Gastrocnemius medialis (tissue), 4 donors: ENCODE measurements around the gene RBFOX1.

ENCODE experiments used
- POLR2A ChIP-seq, 2 donors: fragments of 450-650 bp; IDR thresholded peaks; one replicate each; pipeline ENCODE4 v1.6.1; 2017; ENCODE audit warnings: antibody characterized with exemption in 2 of 2, mild to moderate bottlenecking in 2 of 2, moderate library complexity in 2 of 2
- TF ChIP-seq, protein P1 (sequence below), 5 experiments: fragments of 450-650 bp in 3 of 5; fragments of 200-600 bp in 2 of 5; sonication (generic) in 2 of 5; IDR thresholded peaks in 4 of 5; conservative IDR thresholded peaks in 1 of 5; 1 replicate in 4 of 5; 2 replicates in 1 of 5; pipeline ENCODE4 v1.5.1; 2016 to 2019; ENCODE audit warnings: antibody characterized with exemption in 5 of 5, mild to moderate bottlenecking in 3 of 5, moderate library complexity in 3 of 5

DNA sequence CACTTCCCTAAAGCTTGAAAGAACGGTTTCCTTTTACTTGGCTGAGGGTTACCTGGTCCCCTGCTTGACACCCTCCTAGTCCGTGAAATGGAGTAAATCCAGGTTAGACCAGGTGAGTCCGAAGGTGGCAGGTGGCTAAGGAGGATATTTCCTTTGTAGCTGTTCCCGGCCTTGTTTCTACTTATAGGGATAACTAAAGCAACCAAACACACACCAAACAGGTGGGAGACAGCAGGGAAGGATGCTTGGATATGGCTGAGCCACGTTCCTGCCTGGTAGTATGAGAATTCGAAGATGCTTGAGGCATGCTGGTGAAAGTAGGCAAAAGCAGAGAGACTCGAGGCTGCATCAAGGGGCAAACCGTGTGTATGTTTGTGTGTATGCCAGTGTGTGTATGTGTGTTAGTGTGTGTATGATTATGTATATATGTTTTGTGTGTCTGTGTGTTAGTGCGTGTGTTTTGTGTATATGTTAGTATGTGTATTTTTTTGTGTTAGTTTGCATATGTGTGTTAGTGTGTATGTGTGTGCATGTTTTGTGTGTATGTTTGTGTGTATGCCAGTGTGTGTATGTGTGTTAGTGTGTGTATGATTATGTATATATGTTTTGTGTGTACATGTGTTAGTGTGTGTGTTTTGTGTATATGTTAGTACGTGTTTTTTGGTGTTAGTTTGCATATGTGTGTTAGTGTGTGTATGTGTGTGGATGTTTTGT is 28.9 kb downstream of the RBFOX1 start:
- no peak for TF ChIP-seq POLR2A (IDR thresholded peaks at IDR 0.05)
- TF ChIP-seq, protein P1, sequence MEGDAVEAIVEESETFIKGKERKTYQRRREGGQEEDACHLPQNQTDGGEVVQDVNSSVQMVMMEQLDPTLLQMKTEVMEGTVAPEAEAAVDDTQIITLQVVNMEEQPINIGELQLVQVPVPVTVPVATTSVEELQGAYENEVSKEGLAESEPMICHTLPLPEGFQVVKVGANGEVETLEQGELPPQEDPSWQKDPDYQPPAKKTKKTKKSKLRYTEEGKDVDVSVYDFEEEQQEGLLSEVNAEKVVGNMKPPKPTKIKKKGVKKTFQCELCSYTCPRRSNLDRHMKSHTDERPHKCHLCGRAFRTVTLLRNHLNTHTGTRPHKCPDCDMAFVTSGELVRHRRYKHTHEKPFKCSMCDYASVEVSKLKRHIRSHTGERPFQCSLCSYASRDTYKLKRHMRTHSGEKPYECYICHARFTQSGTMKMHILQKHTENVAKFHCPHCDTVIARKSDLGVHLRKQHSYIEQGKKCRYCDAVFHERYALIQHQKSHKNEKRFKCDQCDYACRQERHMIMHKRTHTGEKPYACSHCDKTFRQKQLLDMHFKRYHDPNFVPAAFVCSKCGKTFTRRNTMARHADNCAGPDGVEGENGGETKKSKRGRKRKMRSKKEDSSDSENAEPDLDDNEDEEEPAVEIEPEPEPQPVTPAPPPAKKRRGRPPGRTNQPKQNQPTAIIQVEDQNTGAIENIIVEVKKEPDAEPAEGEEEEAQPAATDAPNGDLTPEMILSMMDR (IDR thresholded peaks at IDR 0.05 in 4 of 5, conservative IDR thresholded peaks at IDR 0.05 in 1 of 5) = no peak
